Neural cell (in vitro differentiated cells): ENCODE results near the gene ZNF775. TPM values are rescaled to one million over a fixed set of nuclear protein-coding genes. Genes with fewer than 3 reads are reported as not detected.
A peak's percentile ranks its signal among the peaks of the same experiment; 100 is the strongest.

Experiments
- H2AFZ ChIP-seq: fragments of 200-600, 300-800 bp; sonication (generic), shearing (Covaris generic); 2 replicates; pipeline ENCODE4 v1.6.0; 2014; ENCODE audit warnings: low read depth, mild to moderate bottlenecking, antibody characterized with exemption, low read length, moderate library complexity
- H3F3A ChIP-seq: fragments of 200-600 bp; shearing (Covaris generic); 2 replicates; pipeline ENCODE4 v1.6.1; 2016; ENCODE audit warnings: mild to moderate bottlenecking, moderate library complexity, mixed read lengths, antibody characterized with exemption, low read length; ENCODE audit not compliant: insufficient read depth, poor library complexity, severe bottlenecking
- H3K27ac ChIP-seq: fragments of 200-600, 300-800 bp; sonication (generic), shearing (Covaris generic); 2 replicates; pipeline ENCODE4 v1.5.1; 2014; ENCODE audit warnings: mild to moderate bottlenecking, low read length, moderate library complexity
- H3K27me3 ChIP-seq: fragments of 300-800, 200-600 bp; sonication (generic), shearing (Covaris generic); 2 replicates; pipeline ENCODE4 v1.6.0; 2014; ENCODE audit warnings: mild to moderate bottlenecking, low read depth, low read length, moderate library complexity; ENCODE audit not compliant: insufficient read depth
- H3K36me3 ChIP-seq: fragments of 300-800, 200-600 bp; sonication (generic), shearing (Covaris generic); 2 replicates; pipeline ENCODE4 v1.5.1; 2014; ENCODE audit warnings: mild to moderate bottlenecking, antibody characterized with exemption, low read length, moderate library complexity; ENCODE audit not compliant: insufficient read depth
- H3K4me2 ChIP-seq: fragments of 300-800, 200-600 bp; sonication (generic), shearing (Covaris generic); 2 replicates; pipeline ENCODE4 v1.6.0; 2014; ENCODE audit warnings: mild to moderate bottlenecking, low read length
- H3K4me3 ChIP-seq: fragments of 300-800, 200-600 bp; sonication (generic), shearing (Covaris generic); 2 replicates; pipeline ENCODE4 v1.5.1; 2014; ENCODE audit warnings: mild to moderate bottlenecking, low read length, moderate library complexity
- H3K79me2 ChIP-seq: fragments of 200-600 bp; shearing (Covaris generic); replicated peaks from 2 replicates; pipeline ENCODE4 v1.6.0; 2014; ENCODE audit warnings: mild to moderate bottlenecking, low read length, moderate library complexity; ENCODE audit not compliant: insufficient read depth
- H3K9ac ChIP-seq: fragments of 300-800, 200-600 bp; sonication (generic), shearing (Covaris generic); 2 replicates; pipeline ENCODE4 v1.6.1; 2016; ENCODE audit warnings: mild to moderate bottlenecking, low read length, mixed read lengths
- H3K9me2 ChIP-seq: fragments of 200-600 bp; shearing (Covaris generic); 2 replicates; pipeline ENCODE4 v1.6.1; 2016; ENCODE audit warnings: mild to moderate bottlenecking, low read length, mixed read lengths; ENCODE audit not compliant: insufficient read depth
- H3K9me3 ChIP-seq: fragments of 200-600, 300-800 bp; sonication (generic), shearing (Covaris generic); 2 replicates; pipeline ENCODE4 v1.6.1; 2016; ENCODE audit warnings: mild to moderate bottlenecking, mixed run types, low read length, moderate library complexity, mixed read lengths
- H4K20me1 ChIP-seq: fragments of 200-600 bp; shearing (Covaris generic); 2 replicates; pipeline ENCODE4 v1.6.1; 2016; ENCODE audit warnings: mild to moderate bottlenecking, mixed run types; ENCODE audit not compliant: insufficient read depth
- EP300 ChIP-seq: fragments of 450-650 bp; conservative IDR thresholded peaks from 2 replicates; pipeline ENCODE4 v1.6.1; 2014; ENCODE audit warnings: antibody characterized with exemption, mild to moderate bottlenecking, moderate library complexity; ENCODE audit not compliant: poor library complexity, severe bottlenecking
- EZH2 ChIP-seq: fragments of 200-600, 300-800 bp; shearing (Covaris generic), sonication (generic); IDR thresholded peaks from 2 replicates; pipeline ENCODE4 v1.6.1; 2014; ENCODE audit warnings: antibody characterized with exemption, low read length, borderline replicate concordance, mild to moderate bottlenecking; ENCODE audit not compliant: insufficient read depth, poor library complexity, severe bottlenecking
- MXI1 ChIP-seq: fragments of 450-650 bp; conservative IDR thresholded peaks from 2 replicates; pipeline ENCODE4 v1.6.1; 2014; ENCODE audit warnings: antibody characterized with exemption, mild to moderate bottlenecking; ENCODE audit not compliant: poor library complexity, severe bottlenecking
- POLR2AphosphoS5 ChIP-seq: IDR thresholded peaks from 2 replicates; pipeline ENCODE4 v1.6.1; 2012
- RAD21 ChIP-seq: fragments of 450-650 bp; conservative IDR thresholded peaks from 2 replicates; pipeline ENCODE4 v1.6.1; 2014; ENCODE audit warnings: antibody characterized with exemption, mild to moderate bottlenecking, moderate library complexity
- SMC3 ChIP-seq: fragments of 450-650 bp; conservative IDR thresholded peaks from 2 replicates; pipeline ENCODE4 v1.6.1; 2014; ENCODE audit warnings: antibody characterized with exemption, mild to moderate bottlenecking, moderate library complexity; ENCODE audit not compliant: poor library complexity
- TAF1 ChIP-seq: IDR thresholded peaks from 2 replicates; pipeline ENCODE4 v1.6.1; 2012; ENCODE audit warnings: low read depth
- polyA plus RNA-seq: library from polyadenylated mRNA; depleted of rRNA; stranded (reverse); fragments of >200 nt; gene quantifications from 2 replicates; pipeline ENCODE4 v1.2.3, GENCODE V29; 2014
- TF ChIP-seq, protein P1 (sequence below): fragments of 450-650 bp; IDR thresholded peaks from 2 replicates; pipeline ENCODE4 v1.5.1; 2014; ENCODE audit warnings: antibody characterized with exemption, mild to moderate bottlenecking, moderate library complexity; ENCODE audit not compliant: poor library complexity, severe bottlenecking
- TF ChIP-seq, protein P2 (sequence below): IDR thresholded peaks from 2 replicates; pipeline ENCODE4 v1.6.1; 2012; ENCODE audit warnings: borderline replicate concordance

ZNF775 gene
- polyA plus RNA-seq, 1 donor from 2014 or later = 16.8 TPM

DNA sequence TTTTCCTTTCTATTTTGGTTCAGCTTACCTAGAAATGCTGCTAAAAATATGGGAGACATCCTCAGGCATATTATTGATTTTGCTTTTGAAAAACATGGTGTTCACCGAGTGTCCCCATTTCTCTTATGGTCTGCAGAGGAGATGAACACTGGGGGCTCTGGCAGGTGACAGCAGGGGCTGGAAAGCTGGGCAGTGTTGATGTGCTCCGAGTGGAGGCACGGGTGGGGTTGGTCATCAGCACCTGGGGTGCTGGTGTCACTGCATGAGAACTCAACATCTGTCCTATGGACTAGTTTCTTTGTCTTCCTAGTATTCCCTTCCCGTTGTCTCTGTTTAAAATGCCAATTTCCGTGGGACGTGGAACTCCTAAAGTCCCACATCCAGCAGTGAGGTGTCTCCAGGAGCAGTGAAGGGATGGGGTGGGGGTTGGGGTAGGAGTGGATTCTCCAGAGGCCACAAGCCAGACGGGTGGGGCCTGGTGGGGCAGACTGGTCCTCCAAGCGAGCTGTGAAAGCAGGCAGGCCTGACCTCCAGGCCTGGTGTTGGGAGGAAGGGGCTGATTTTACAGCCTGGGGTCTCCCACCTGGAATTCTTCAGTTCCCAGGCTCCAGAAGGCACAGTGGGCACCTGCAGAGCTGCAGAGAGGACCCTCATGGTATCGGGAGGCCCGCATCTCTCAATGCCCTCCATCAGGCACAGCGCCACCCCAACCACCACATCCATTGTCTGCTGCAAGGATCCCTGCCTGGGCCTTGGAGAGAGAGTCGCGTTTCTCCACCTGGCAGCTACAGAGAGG is 24.4 kb downstream of the ZNF775 start (continued):
- TF ChIP-seq MXI1 = no peak

DNA sequence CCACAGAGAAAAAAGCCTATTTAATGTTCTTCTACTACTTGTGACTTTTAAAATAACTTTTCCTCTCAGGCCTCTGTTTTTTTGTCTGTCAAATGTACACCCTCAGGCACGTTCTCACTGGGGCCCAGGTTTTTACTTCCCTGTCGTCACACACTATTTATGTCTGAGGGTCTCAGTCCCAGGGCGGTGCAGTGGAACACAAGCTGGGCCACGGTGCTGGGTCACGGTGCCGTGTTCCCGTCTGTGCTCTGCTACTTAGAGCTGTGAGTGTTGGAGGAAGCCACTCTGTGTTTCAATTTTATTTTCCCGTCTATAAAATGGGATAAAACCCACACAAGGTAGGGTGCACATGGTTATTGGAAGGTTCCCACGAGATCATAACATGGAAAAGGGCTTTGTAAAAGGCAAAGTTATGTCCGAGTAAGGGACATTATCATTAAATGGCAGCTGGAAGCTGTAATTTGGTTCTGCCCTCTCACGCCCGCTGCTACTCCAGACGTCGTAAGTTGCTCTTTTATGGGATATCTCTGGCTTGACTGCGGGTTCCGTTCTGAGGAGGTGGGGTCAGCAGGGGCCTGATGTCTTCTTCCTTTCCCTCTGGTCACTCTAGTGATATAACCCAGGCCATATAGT is 25.2 kb downstream of the ZNF775 start:
- Histone ChIP-seq H3K9me2 (no peaks in the 10 kb centered on the region), H3K79me2 (no peaks in the 10 kb centered on the region), H3K27ac (peak overlapping the region; percentile 65), H3F3A (no peaks in the 10 kb centered on the region), H2AFZ (peak overlapping the region; percentile 69), H3K4me3 (peak overlapping the region; percentile 76), H3K4me2 (peak overlapping the region; percentile 65), H4K20me1 (no peaks in the 10 kb centered on the region), H3K27me3 (no peaks in the 10 kb centered on the region), H3K36me3 (no peaks in the 10 kb centered on the region), H3K9me3 (no peaks in the 10 kb centered on the region), H3K9ac (peak overlapping the region; percentile 84)
- no peak for TF ChIP-seq EP300
- TF ChIP-seq, protein P1, sequence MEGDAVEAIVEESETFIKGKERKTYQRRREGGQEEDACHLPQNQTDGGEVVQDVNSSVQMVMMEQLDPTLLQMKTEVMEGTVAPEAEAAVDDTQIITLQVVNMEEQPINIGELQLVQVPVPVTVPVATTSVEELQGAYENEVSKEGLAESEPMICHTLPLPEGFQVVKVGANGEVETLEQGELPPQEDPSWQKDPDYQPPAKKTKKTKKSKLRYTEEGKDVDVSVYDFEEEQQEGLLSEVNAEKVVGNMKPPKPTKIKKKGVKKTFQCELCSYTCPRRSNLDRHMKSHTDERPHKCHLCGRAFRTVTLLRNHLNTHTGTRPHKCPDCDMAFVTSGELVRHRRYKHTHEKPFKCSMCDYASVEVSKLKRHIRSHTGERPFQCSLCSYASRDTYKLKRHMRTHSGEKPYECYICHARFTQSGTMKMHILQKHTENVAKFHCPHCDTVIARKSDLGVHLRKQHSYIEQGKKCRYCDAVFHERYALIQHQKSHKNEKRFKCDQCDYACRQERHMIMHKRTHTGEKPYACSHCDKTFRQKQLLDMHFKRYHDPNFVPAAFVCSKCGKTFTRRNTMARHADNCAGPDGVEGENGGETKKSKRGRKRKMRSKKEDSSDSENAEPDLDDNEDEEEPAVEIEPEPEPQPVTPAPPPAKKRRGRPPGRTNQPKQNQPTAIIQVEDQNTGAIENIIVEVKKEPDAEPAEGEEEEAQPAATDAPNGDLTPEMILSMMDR = no peak
- no peak for TF ChIP-seq MXI1

DNA sequence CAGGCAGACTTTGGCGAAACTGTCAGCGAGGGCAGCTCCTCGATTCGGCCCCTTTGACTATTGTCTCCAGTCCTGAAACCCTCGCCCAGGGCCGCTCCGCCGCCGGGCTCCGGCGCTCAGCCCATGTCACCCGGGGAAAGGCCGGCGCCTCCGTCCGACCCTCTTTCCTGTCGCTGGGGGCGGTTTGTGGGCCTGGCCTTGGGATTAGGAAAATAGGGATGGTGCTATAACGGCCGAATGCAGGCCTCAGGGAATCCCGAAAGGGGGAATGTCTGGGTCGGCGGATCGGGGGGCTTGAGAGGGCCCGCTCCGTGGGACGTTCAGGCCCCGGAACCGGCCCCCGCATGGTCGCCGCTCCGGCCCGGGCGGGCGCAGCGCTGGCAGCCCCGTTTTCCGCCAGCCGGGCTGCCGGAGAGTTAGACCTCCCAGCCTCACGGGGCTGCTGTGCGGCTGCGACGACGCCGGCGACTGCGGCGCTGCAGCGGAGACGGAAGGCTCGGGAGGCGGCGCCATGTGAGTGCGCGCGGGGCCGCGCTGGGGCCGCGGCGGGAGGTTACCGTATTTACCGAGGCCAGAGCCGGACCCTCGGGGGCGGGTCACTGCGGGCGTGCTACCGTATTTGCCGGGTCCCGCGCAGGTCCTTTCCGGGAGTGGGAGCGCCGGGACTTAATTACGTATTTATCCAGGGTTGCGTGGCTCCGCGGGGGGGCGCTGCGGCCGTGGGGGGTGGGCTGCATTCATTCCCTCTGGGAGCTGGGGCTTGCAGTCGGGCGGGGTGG is 25.9 kb downstream of the ZNF775 start:
- Histone ChIP-seq H3K36me3 (no peaks in the 10 kb centered on the region), H3K9me3 (no peaks in the 10 kb centered on the region), H3K9ac (peak overlapping the region; percentile 84), H3K4me3 (peak overlapping the region; percentile 76), H4K20me1 (no peaks in the 10 kb centered on the region), H3K27me3 (no peaks in the 10 kb centered on the region), H3K79me2 (no peaks in the 10 kb centered on the region), H3K4me2 (peak overlapping the region; percentile 65), H3K9me2 (no peaks in the 10 kb centered on the region), H3F3A (no peaks in the 10 kb centered on the region), H2AFZ (peak overlapping the region; percentile 69), H3K27ac (peak overlapping the region; percentile 65)
- TF ChIP-seq SMC3 (peak; percentile 52), RAD21 (no peak), EP300 (peak; percentile 66), EZH2 (no peak), POLR2AphosphoS5 (peak; percentile 62), MXI1 (peak; percentile 77), TAF1 (peak; percentile 61)
- TF ChIP-seq, protein P2, sequence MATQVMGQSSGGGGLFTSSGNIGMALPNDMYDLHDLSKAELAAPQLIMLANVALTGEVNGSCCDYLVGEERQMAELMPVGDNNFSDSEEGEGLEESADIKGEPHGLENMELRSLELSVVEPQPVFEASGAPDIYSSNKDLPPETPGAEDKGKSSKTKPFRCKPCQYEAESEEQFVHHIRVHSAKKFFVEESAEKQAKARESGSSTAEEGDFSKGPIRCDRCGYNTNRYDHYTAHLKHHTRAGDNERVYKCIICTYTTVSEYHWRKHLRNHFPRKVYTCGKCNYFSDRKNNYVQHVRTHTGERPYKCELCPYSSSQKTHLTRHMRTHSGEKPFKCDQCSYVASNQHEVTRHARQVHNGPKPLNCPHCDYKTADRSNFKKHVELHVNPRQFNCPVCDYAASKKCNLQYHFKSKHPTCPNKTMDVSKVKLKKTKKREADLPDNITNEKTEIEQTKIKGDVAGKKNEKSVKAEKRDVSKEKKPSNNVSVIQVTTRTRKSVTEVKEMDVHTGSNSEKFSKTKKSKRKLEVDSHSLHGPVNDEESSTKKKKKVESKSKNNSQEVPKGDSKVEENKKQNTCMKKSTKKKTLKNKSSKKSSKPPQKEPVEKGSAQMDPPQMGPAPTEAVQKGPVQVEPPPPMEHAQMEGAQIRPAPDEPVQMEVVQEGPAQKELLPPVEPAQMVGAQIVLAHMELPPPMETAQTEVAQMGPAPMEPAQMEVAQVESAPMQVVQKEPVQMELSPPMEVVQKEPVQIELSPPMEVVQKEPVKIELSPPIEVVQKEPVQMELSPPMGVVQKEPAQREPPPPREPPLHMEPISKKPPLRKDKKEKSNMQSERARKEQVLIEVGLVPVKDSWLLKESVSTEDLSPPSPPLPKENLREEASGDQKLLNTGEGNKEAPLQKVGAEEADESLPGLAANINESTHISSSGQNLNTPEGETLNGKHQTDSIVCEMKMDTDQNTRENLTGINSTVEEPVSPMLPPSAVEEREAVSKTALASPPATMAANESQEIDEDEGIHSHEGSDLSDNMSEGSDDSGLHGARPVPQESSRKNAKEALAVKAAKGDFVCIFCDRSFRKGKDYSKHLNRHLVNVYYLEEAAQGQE = peak; percentile 80
- TF ChIP-seq, protein P1 = peak; percentile 72
